ENCODE measurements around the gene SEZ6L. TPM values are rescaled to one million over a fixed set of nuclear protein-coding genes. Genes with fewer than 3 reads are reported as not detected.

Gene SEZ6L
- total RNA-seq, 1 experiment from 2014 or later: 0.13 TPM

DNA sequence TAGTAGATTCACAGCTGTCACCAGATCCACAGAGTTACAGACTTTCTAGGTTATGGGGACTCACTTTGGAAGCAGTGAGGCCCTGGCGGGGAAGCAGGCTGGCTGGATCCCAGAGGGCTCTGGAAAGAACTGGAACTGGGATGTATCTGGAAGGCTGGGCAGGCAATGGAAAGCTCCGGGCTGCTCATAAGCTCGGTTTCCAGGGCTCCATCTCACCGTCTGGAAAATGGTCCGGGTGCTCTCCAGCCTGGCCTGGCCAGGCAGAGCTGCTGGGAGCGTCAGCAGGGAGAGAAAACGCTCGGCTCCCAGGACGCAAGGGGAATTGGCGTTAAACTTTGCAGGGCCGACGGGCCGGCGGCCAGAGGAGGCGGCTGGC, 335 bp upstream of the SEZ6L start:
- Mint-ChIP-seq H3K9me3 (peaks cover 0 to 2% of the 10 kb centered on the region in 2 experiments; a peak in 2 of 5 replicates), H3K4me1 (peaks cover 18 to 23% of the 10 kb centered on the region in 2 experiments), H3K27me3 (ENCODE audit: low read depth) (peaks cover 94% of the 10 kb centered on the region), H3K4me3 (peak overlapping the region; percentile 64 to 81), H3K36me3 (ENCODE audit: insufficient read depth in 1 of 3, low read depth in 3 of 3) (no peaks in the 10 kb centered on the region; a peak in 1 of 7 replicates), H3K27ac (no peak overlapping the region)
- Histone ChIP-seq H4K20me1 (ENCODE audit: control insufficient read depth, insufficient read depth, insufficient read length) (no peaks in the 10 kb centered on the region), H3T11ph (ENCODE audit: low read length) (no peak overlapping the region), H2BK5ac (ENCODE audit: insufficient read length, low read length) (no peak overlapping the region), H3K9ac (ENCODE audit: extremely low read depth, insufficient read length, low read length) (no peak overlapping the region), H3K4me2 (ENCODE audit: insufficient read depth, insufficient read length, low read length) (peak overlapping the region; percentile 79), H2BK15ac (ENCODE audit: low read depth, low read length) (no peak overlapping the region), H4K91ac (ENCODE audit: insufficient read length, low read depth, low read length) (no peak overlapping the region), H3K18ac (ENCODE audit: insufficient read length, low read depth, low read length) (no peak overlapping the region), H2AK5ac (ENCODE audit: insufficient read length, low read length) (no peak overlapping the region), H3K4me1 (ENCODE audit: insufficient read depth, low read length) (no peaks in the 10 kb centered on the region), H4K8ac (replicated peaks; ENCODE audit: insufficient read length, low read depth, low read length) (no peak overlapping the region), H2BK12ac (ENCODE audit: insufficient read length, low read depth, low read length) (no peak overlapping the region), H3K79me1 (ENCODE audit: insufficient read depth, low read depth, low read length, poor library complexity, severe bottlenecking) (no peaks in the 10 kb centered on the region), H3K23me2 (ENCODE audit: insufficient read length, low read depth, low read length, poor library complexity, severe bottlenecking) (peaks cover 6% of the 10 kb centered on the region), H3K27ac (ENCODE audit: insufficient read length, low read depth, low read length) (no peak overlapping the region), H3K79me2 (ENCODE audit: insufficient read depth, low read length) (no peaks in the 10 kb centered on the region), H2BK120ac (ENCODE audit: low read depth, low read length, poor library complexity, severe bottlenecking) (no peak overlapping the region), H3K9me3 (ENCODE audit: control insufficient read depth, low read depth, low read length) (no peaks in the 10 kb centered on the region), H2BK20ac (ENCODE audit: low read depth, low read length, poor library complexity, severe bottlenecking) (no peak overlapping the region), H3K56ac (ENCODE audit: insufficient read length, low read depth, low read length) (no peak overlapping the region), H3K23ac (ENCODE audit: insufficient read length, low read depth, low read length) (no peak overlapping the region), H3K14ac (ENCODE audit: insufficient read depth, low read length) (no peak overlapping the region), H3K4ac (ENCODE audit: low read depth, low read length) (no peak overlapping the region), H3K27me3 (ENCODE audit: insufficient read depth, low read length) (peaks cover 16% of the 10 kb centered on the region; the same call in 1 of the 2 replicates), H4K5ac (ENCODE audit: insufficient read length, low read depth, low read length) (no peak overlapping the region), H2AFZ (ENCODE audit: low read length) (no peak overlapping the region)
- TF ChIP-seq, protein P1, sequence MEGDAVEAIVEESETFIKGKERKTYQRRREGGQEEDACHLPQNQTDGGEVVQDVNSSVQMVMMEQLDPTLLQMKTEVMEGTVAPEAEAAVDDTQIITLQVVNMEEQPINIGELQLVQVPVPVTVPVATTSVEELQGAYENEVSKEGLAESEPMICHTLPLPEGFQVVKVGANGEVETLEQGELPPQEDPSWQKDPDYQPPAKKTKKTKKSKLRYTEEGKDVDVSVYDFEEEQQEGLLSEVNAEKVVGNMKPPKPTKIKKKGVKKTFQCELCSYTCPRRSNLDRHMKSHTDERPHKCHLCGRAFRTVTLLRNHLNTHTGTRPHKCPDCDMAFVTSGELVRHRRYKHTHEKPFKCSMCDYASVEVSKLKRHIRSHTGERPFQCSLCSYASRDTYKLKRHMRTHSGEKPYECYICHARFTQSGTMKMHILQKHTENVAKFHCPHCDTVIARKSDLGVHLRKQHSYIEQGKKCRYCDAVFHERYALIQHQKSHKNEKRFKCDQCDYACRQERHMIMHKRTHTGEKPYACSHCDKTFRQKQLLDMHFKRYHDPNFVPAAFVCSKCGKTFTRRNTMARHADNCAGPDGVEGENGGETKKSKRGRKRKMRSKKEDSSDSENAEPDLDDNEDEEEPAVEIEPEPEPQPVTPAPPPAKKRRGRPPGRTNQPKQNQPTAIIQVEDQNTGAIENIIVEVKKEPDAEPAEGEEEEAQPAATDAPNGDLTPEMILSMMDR (conservative IDR thresholded peaks at IDR 0.05): no peak
- peak; percentile 47 for DNase-seq
- no CpG with 5 or more reads among the region's 15 CpGs for WGBS (ENCODE audit: extremely low coverage, insufficient read length, low lambda C conversion rate)
